Erythroblast (primary cell): ENCODE results near the gene MICAL3.

ENCODE experiments used
- GATA1 ChIP-seq: IDR thresholded peaks from 2 replicates; pipeline ENCODE4 v1.6.1; 2011; ENCODE audit warnings: low read depth, mild to moderate bottlenecking, control low read depth, low read length, moderate library complexity
- POLR2A ChIP-seq: IDR thresholded peaks from 2 replicates; pipeline ENCODE4 v1.6.1; 2011; ENCODE audit warnings: mild to moderate bottlenecking, low read length

DNA sequence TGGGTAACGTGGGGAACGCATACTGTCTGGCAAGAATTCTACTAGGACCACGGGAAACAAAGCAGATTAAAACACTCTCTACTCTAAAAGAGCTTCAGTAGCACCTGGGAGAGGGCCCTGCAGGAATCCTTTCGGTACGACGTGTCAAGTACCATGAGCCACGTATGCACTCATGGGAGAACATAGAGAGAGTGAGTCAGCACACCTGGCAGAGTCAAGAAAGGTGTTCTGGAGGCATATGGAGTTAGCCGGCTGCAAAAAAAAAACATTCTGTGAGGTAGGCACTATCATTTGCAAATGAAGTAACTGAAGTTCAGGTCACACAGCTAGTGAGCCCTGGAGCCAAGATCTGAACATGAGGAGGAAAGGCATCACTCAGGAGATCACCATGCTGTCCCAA, 179.0 kb downstream of the MICAL3 start:
- no peak for TF ChIP-seq POLR2A
- no peak for TF ChIP-seq GATA1
